Stromal cell of bone marrow (primary cell): ENCODE results near the gene BCL3.
"Not testable (repeated sequence)": the region's sequence is repeated elsewhere in the genome, so short reads cannot be mapped to it uniquely, and the experiment has no call there.

Experiments used
- DNase-seq: peaks from one replicate; pipeline ENCODE4 v3.0.0-alpha.2; 2012; ENCODE audit warnings: low read depth

BCL3 gene

GRCh38 chr19:44759083-44759804 is 10.7 kb downstream of the BCL3 start:
- no peak for DNase-seq

- DNase-seq = no peak
Observed at GRCh38 chr19:44762038-44762437, 13.5 kb downstream of the BCL3 start.

- DNase-seq = no peak
Observed at GRCh38 chr19:44765033-44765948, 16.8 kb downstream of the BCL3 start.

GRCh38 chr19:44765949-44766335 is 17.4 kb downstream of the BCL3 start:
- no peak for DNase-seq

- no peak for DNase-seq
Observed at GRCh38 chr19:44767295-44768180, 19.0 kb downstream of the BCL3 start.

- DNase-seq = peak; percentile 69
Observed at GRCh38 chr19:44770550-44771257, 22.2 kb downstream of the BCL3 start.

- DNase-seq = not testable (repeated sequence)
Observed at GRCh38 chr19:44772144-44772543, 23.6 kb downstream of the BCL3 start.

- DNase-seq = no peak
Observed at GRCh38 chr19:44772959-44773358, 24.5 kb downstream of the BCL3 start.

GRCh38 chr19:44775676-44776240 is 27.2 kb downstream of the BCL3 start:
- no peak for DNase-seq

- DNase-seq = no peak
Observed at GRCh38 chr19:44776402-44777096, 28.0 kb downstream of the BCL3 start.

GRCh38 chr19:44777715-44778347 is 29.3 kb downstream of the BCL3 start, which contains the start of gene CBLC:
CBLC (plus strand) TSS chr19:44777890; CDS start chr19:44777932, 42 bp downstream.
- no peak for DNase-seq

GRCh38 chr19:44779150-44779549 is 30.6 kb downstream of the BCL3 start:
- no peak for DNase-seq

GRCh38 chr19:44781694-44782093 is 33.2 kb downstream of the BCL3 start:
- not testable (repeated sequence) for DNase-seq

- no peak for DNase-seq
Observed at GRCh38 chr19:44782729-44783128, 34.2 kb downstream of the BCL3 start.

GRCh38 chr19:44783545-44783944 is 35.0 kb downstream of the BCL3 start:
- DNase-seq = no peak

- no peak for DNase-seq
Observed at GRCh38 chr19:44785271-44785670, 36.8 kb downstream of the BCL3 start.

GRCh38 chr19:44785993-44786392 is 37.5 kb downstream of the BCL3 start:
- no peak for DNase-seq

- DNase-seq = no peak
Observed at GRCh38 chr19:44788971-44789370, 40.5 kb downstream of the BCL3 start.

- no peak for DNase-seq
Observed at GRCh38 chr19:44789943-44790483, 41.5 kb downstream of the BCL3 start.

- DNase-seq = no peak
Observed at GRCh38 chr19:44792281-44792680, 43.8 kb downstream of the BCL3 start.
